Liver (tissue), 3 donors: ENCODE measurements around the gene KIF4A.

Source experiments
- GABPA ChIP-seq, 2 donors: IDR thresholded peaks in 1 of 2; conservative IDR thresholded peaks in 1 of 2; 2 replicates each; pipeline ENCODE4 v1.6.1; 2016; ENCODE audit warnings: antibody characterized with exemption in 2 of 2, mild to moderate bottlenecking in 1 of 2, moderate library complexity in 1 of 2
- JUND ChIP-seq, 2 donors: IDR thresholded peaks; 2 replicates each; pipeline ENCODE4 v1.6.1; 2016; ENCODE audit warnings: antibody characterized with exemption in 2 of 2
- RAD21 ChIP-seq, 2 donors: IDR thresholded peaks; 2 replicates each; pipeline ENCODE4 v1.6.1; 2016; ENCODE audit warnings: antibody characterized with exemption in 2 of 2, mild to moderate bottlenecking in 2 of 2
- RXRA ChIP-seq, 2 donors: IDR thresholded peaks; 2 replicates each; pipeline ENCODE4 v1.6.1; 2017 to 2018; ENCODE audit warnings: antibody characterized with exemption in 2 of 2, mild to moderate bottlenecking in 1 of 2
- TAF1 ChIP-seq: conservative IDR thresholded peaks from 2 replicates; pipeline ENCODE4 v1.6.1; 2016; ENCODE audit warnings: antibody characterized with exemption, mild to moderate bottlenecking
- YY1 ChIP-seq: IDR thresholded peaks from 2 replicates; pipeline ENCODE4 v1.6.1; 2016; ENCODE audit warnings: antibody characterized with exemption, mild to moderate bottlenecking
- TF ChIP-seq, protein P1 (sequence below): IDR thresholded peaks from 2 replicates; pipeline ENCODE4 v1.6.1; 2016; ENCODE audit warnings: antibody characterized with exemption, mild to moderate bottlenecking
- TF ChIP-seq, protein P2 (sequence below): fragments of 150-350 bp; IDR thresholded peaks from 2 replicates; pipeline ENCODE4 v1.5.1; 2017; ENCODE audit warnings: improper control_type of control experiment, low read depth, low read length; ENCODE audit not compliant: missing input control
- TF ChIP-seq, protein P3 (sequence below): IDR thresholded peaks from 2 replicates; pipeline ENCODE4 v1.6.1; 2016; ENCODE audit warnings: antibody characterized with exemption
- TF ChIP-seq, protein P4 (sequence below): IDR thresholded peaks from 2 replicates; pipeline ENCODE4 v1.6.1; 2016; ENCODE audit warnings: antibody characterized with exemption
- donor health status: healthy.
- donor health status: healthy.

DNA sequence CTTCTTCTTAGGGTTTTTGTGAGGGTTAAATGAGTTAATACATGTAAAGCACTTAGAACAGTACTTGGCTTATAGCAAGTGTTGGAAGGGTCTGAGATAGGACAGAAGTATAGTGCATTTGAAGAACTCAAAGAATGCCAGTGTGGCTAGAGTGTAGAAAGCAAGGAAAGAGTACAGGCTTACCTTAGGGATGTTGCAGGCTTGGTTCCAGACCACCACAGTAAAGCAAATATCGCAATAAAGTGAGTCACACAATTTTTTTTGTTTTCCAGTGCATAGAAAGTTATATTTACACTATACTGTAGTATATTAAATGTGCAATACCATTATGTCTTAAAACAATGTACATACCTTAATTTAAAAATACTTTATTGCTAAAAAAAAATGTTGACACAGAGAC lies 41.3 kb downstream of the KIF4A start:
- TF ChIP-seq, protein P1, sequence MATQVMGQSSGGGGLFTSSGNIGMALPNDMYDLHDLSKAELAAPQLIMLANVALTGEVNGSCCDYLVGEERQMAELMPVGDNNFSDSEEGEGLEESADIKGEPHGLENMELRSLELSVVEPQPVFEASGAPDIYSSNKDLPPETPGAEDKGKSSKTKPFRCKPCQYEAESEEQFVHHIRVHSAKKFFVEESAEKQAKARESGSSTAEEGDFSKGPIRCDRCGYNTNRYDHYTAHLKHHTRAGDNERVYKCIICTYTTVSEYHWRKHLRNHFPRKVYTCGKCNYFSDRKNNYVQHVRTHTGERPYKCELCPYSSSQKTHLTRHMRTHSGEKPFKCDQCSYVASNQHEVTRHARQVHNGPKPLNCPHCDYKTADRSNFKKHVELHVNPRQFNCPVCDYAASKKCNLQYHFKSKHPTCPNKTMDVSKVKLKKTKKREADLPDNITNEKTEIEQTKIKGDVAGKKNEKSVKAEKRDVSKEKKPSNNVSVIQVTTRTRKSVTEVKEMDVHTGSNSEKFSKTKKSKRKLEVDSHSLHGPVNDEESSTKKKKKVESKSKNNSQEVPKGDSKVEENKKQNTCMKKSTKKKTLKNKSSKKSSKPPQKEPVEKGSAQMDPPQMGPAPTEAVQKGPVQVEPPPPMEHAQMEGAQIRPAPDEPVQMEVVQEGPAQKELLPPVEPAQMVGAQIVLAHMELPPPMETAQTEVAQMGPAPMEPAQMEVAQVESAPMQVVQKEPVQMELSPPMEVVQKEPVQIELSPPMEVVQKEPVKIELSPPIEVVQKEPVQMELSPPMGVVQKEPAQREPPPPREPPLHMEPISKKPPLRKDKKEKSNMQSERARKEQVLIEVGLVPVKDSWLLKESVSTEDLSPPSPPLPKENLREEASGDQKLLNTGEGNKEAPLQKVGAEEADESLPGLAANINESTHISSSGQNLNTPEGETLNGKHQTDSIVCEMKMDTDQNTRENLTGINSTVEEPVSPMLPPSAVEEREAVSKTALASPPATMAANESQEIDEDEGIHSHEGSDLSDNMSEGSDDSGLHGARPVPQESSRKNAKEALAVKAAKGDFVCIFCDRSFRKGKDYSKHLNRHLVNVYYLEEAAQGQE = no peak
- TF ChIP-seq YY1 = no peak
- TF ChIP-seq, protein P2, sequence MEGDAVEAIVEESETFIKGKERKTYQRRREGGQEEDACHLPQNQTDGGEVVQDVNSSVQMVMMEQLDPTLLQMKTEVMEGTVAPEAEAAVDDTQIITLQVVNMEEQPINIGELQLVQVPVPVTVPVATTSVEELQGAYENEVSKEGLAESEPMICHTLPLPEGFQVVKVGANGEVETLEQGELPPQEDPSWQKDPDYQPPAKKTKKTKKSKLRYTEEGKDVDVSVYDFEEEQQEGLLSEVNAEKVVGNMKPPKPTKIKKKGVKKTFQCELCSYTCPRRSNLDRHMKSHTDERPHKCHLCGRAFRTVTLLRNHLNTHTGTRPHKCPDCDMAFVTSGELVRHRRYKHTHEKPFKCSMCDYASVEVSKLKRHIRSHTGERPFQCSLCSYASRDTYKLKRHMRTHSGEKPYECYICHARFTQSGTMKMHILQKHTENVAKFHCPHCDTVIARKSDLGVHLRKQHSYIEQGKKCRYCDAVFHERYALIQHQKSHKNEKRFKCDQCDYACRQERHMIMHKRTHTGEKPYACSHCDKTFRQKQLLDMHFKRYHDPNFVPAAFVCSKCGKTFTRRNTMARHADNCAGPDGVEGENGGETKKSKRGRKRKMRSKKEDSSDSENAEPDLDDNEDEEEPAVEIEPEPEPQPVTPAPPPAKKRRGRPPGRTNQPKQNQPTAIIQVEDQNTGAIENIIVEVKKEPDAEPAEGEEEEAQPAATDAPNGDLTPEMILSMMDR = no peak
- TF ChIP-seq, protein P3, sequence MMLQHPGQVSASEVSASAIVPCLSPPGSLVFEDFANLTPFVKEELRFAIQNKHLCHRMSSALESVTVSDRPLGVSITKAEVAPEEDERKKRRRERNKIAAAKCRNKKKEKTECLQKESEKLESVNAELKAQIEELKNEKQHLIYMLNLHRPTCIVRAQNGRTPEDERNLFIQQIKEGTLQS = no peak
- TF ChIP-seq, protein P4, sequence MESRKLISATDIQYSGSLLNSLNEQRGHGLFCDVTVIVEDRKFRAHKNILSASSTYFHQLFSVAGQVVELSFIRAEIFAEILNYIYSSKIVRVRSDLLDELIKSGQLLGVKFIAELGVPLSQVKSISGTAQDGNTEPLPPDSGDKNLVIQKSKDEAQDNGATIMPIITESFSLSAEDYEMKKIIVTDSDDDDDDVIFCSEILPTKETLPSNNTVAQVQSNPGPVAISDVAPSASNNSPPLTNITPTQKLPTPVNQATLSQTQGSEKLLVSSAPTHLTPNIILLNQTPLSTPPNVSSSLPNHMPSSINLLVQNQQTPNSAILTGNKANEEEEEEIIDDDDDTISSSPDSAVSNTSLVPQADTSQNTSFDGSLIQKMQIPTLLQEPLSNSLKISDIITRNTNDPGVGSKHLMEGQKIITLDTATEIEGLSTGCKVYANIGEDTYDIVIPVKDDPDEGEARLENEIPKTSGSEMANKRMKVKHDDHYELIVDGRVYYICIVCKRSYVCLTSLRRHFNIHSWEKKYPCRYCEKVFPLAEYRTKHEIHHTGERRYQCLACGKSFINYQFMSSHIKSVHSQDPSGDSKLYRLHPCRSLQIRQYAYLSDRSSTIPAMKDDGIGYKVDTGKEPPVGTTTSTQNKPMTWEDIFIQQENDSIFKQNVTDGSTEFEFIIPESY = no peak
- TF ChIP-seq GABPA (IDR thresholded peaks at IDR 0.05 in 1 of 2, conservative IDR thresholded peaks at IDR 0.05 in 1 of 2) = no peak
- TF ChIP-seq RAD21 (IDR thresholded peaks at IDR 0.05) = no peak
- no peak for TF ChIP-seq TAF1
- TF ChIP-seq JUND (IDR thresholded peaks at IDR 0.05) = no peak
- TF ChIP-seq RXRA (IDR thresholded peaks at IDR 0.05) = no peak
